Sigmoid colon (tissue), 7 donors: ENCODE data around the gene ADAMTS17. TPM values are rescaled to one million over a fixed set of nuclear protein-coding genes. Genes with fewer than 3 reads are reported as not detected.
A peak's percentile ranks its signal among the peaks of the same experiment; 100 is the strongest.

Experiments used
- DNase-seq: peaks from one replicate; pipeline ENCODE4 v3.0.0-alpha.2; 2019
- H3K27ac ChIP-seq, 4 donors: fragments of 200-600 bp; sonication (generic); one replicate each; pipeline ENCODE4 v1.5.1; 2016 to 2019; ENCODE audit warnings: mild to moderate bottlenecking in 1 of 4
- H3K27me3 ChIP-seq, 3 donors: fragments of 200-600 bp; sonication (generic); one replicate each; pipeline ENCODE4 v1.5.1; 2019; ENCODE audit warnings: mild to moderate bottlenecking in 1 of 3
- H3K36me3 ChIP-seq, 4 donors: fragments of 200-600 bp; sonication (generic); one replicate each; pipeline ENCODE4 v1.5.1; 2016 to 2019
- H3K4me1 ChIP-seq, 4 donors: fragments of 200-600 bp; sonication (generic); one replicate each; pipeline ENCODE4 v1.5.1; 2017 to 2019
- H3K4me3 ChIP-seq, 4 donors: fragments of 200-600 bp; sonication (generic); one replicate each; pipeline ENCODE4 v1.5.1; 2017 to 2019; ENCODE audit warnings: mild to moderate bottlenecking in 2 of 4, moderate library complexity in 1 of 4
- H3K9me3 ChIP-seq, 4 donors: fragments of 200-600 bp in 3 of 4; sonication (generic) in 3 of 4; one replicate each; pipeline versions ENCODE4 v1.5.1 to v1.6.1; 2013 to 2019
- CTCF ChIP-seq, 4 experiments: fragments of 450-650 bp in 3 of 4; fragments of 200-600 bp in 1 of 4; IDR thresholded peaks; one replicate each; pipeline ENCODE4 v1.5.1; 2016 to 2019; ENCODE audit warnings: antibody characterized with exemption in 4 of 4, mild to moderate bottlenecking in 3 of 4, moderate library complexity in 2 of 4
- EP300 ChIP-seq, 4 donors: sonication (generic); formaldehyde crosslinking; IDR thresholded peaks; one replicate each; pipeline ENCODE4 v1.6.1; 2017; ENCODE audit warnings: antibody characterized with exemption in 4 of 4
- POLR2A ChIP-seq, 2 donors: fragments of 450-650 bp; IDR thresholded peaks; one replicate each; pipeline ENCODE4 v1.6.1; 2016; ENCODE audit warnings: antibody characterized with exemption in 2 of 2, mild to moderate bottlenecking in 2 of 2, moderate library complexity in 2 of 2
- POLR2AphosphoS5 ChIP-seq, 4 donors: sonication (generic); formaldehyde crosslinking; IDR thresholded peaks; one replicate each; pipeline ENCODE4 v1.6.1; 2017; ENCODE audit warnings: antibody characterized with exemption in 4 of 4
- WGBS, 2 donors: extraction: QIAGEN DNeasy Blood & Tissue Kit; methylation state at CpG; one replicate each; pipeline ENCODE4 v1.1.7; 2013; 5-methylcytosine and 5-hydroxymethylcytosine counted together
- intact Hi-C: fragments of 100-400 bp; cut with DNase I; formaldehyde crosslinking; loops from one replicate; pipeline ENCODE4 v1.15.1; 2023
- polyA plus RNA-seq, 3 donors: library from polyadenylated mRNA; stranded (reverse); fragments of 200-250 nt; gene quantifications; one replicate each; pipeline ENCODE4 v1.2.3, GENCODE V29; 2013
- total RNA-seq, 4 donors: library from RNA; depleted of rRNA; stranded (reverse); fragments of >200 nt; gene quantifications; one replicate each; pipeline ENCODE4 v1.1.0, GENCODE V29; 2016
- donor health status: healthy with polysubstance abuse.
- donor health status: Bipolar disorder and iron deficiency.
- donor health status: healthy.

The ADAMTS17 gene
- total and polyA plus RNA-seq, 7 donors = 0.46 to 3.6 (median 1.2) TPM

- peak; percentile 54 for DNase-seq
These were observed 370.8 kb downstream of the ADAMTS17 start for GRCh38 chr15:99970891-99971430.

GRCh38 chr15:99969261-99969920 lies 372.4 kb downstream of the ADAMTS17 start:
- Histone ChIP-seq H3K27ac (no peak overlapping the region), H3K4me1 (no peaks in the 10 kb centered on the region), H3K36me3 (no peaks in the 10 kb centered on the region), H3K27me3 (no peaks in the 10 kb centered on the region), H3K4me3 (no peak overlapping the region), H3K9me3 (no peaks in the 10 kb centered on the region)
- WGBS, 2 donors = 92 to 93% methylated on average over 8 of the region's 8 CpGs
- TF ChIP-seq POLR2A (IDR thresholded peaks at IDR 0.05) = no peak
- no peak for TF ChIP-seq EP300 (IDR thresholded peaks at IDR 0.05)
- TF ChIP-seq POLR2AphosphoS5 (IDR thresholded peaks at IDR 0.05) = no peak
- no peak for TF ChIP-seq CTCF (IDR thresholded peaks at IDR 0.05)
- DNase-seq = peak; percentile 25
- intact Hi-C loops = no loop called here

More at GRCh38 chr15:99970891-99971430, 370.8 kb downstream of the ADAMTS17 start:
- H3K27ac ChIP-seq = no peak overlapping the region
- no peaks in the 10 kb centered on the region for H3K27me3 ChIP-seq
- no peak for TF ChIP-seq CTCF (IDR thresholded peaks at IDR 0.05)
- TF ChIP-seq EP300 (IDR thresholded peaks at IDR 0.05) = no peak
- TF ChIP-seq POLR2AphosphoS5 (IDR thresholded peaks at IDR 0.05) = no peak
- no peak for TF ChIP-seq POLR2A (IDR thresholded peaks at IDR 0.05)
- H3K9me3 ChIP-seq = no peaks in the 10 kb centered on the region
- no peak overlapping the region for H3K4me3 ChIP-seq
- H3K4me1 ChIP-seq = no peaks in the 10 kb centered on the region
- 69% methylated on average over 9 of the region's 9 CpGs for WGBS, 2 donors
- H3K36me3 ChIP-seq = no peaks in the 10 kb centered on the region
- intact Hi-C loops = no loop called here

DNA sequence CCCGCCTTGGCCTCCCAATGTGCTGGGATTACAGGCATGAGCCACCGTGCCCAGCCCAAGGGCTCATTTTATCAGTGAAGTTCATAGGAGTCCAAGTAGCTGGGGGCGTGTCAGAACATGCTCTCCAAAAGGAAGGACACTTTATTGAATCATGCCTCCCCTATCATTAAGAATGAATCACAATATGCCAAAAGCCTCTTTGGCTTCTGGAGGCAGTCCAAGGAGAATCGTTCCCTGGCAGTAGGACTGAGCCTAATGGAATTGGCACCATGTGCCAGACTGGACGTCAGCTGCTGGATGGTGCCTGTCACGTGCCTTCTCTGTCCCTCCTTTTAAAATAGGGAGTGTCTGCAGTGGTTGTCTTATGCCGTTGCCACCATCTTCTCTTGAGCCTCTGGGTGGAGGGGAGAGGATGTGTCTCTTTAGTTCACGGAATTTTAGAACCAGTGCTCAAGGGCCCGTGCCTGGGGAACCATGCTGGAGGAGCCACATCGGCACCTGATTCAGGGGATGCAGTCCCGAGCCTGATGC lies 373.9 kb downstream of the ADAMTS17 start:
- Histone ChIP-seq H3K4me1 (no peaks in the 10 kb centered on the region), H3K9me3 (no peaks in the 10 kb centered on the region), H3K36me3 (no peaks in the 10 kb centered on the region), H3K4me3 (no peak overlapping the region), H3K27ac (no peak overlapping the region), H3K27me3 (no peaks in the 10 kb centered on the region)
- intact Hi-C loops = no loop called here
- peak; percentile 27 for DNase-seq
- 66 to 82% methylated on average over 11 of the region's 11 CpGs for WGBS, 2 donors
- TF ChIP-seq EP300 (IDR thresholded peaks at IDR 0.05) = no peak
- no peak for TF ChIP-seq CTCF (IDR thresholded peaks at IDR 0.05)
- no peak for TF ChIP-seq POLR2AphosphoS5 (IDR thresholded peaks at IDR 0.05)
- TF ChIP-seq POLR2A (IDR thresholded peaks at IDR 0.05) = no peak

DNA sequence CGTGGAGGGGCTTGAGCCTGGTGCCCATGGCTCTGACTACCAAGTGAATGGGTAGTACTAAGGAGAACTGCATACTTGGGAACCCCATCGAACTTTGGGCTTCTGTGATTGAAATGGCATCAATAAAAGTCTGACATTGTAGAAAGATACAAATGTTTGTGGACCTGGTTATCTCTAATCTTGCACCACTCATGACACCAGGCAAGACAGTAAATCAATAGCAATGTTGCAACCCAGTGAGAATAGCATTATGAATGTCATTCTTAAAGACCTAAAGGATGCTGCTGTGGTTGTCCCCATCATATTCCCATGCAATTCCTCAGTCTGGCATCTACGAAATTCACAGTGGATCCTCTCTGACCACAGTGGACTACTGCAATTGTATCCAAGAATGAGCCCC lies 375.0 kb downstream of the ADAMTS17 start:
- TF ChIP-seq POLR2A (IDR thresholded peaks at IDR 0.05) (no peak), EP300 (IDR thresholded peaks at IDR 0.05) (no peak), POLR2AphosphoS5 (IDR thresholded peaks at IDR 0.05) (no peak), CTCF (IDR thresholded peaks at IDR 0.05) (no peak)
- intact Hi-C loops = no loop called here
- WGBS, 2 donors = 66 to 86% methylated on average over 3 of the region's 3 CpGs

More for the DNA sequence above, 375.0 kb downstream of the ADAMTS17 start:
- DNase-seq = no peak
- Histone ChIP-seq H3K27me3 (no peaks in the 10 kb centered on the region), H3K36me3 (no peaks in the 10 kb centered on the region), H3K4me3 (no peak overlapping the region), H3K4me1 (no peaks in the 10 kb centered on the region), H3K9me3 (no peaks in the 10 kb centered on the region), H3K27ac (no peak overlapping the region)
